ENCODE results near the gene PTPRK. TPM values are rescaled to one million over a fixed set of nuclear protein-coding genes. Genes with fewer than 3 reads are reported as not detected.

Gene PTPRK
- total and polyA plus RNA-seq, 2 of the 8 experiments (the other 6 are each of a cell fraction or from before 2014, with no cell fraction given): 11.4 to 47.3 TPM

GRCh38 chr6:128527375-128527774 lies 7.0 kb upstream of the PTPRK start:
- Histone ChIP-seq H2BK12ac (ENCODE audit: low read depth, low read length) (no peak overlapping the region), H2BK120ac (replicated peaks; ENCODE audit: low read depth, low read length) (no peak overlapping the region), H3K79me1 (ENCODE audit: low read depth, low read length) (no peaks in the 10 kb centered on the region), H3K36me3 (ENCODE audit: control insufficient read depth in 2 of 4, insufficient read depth in 4 of 4, low read length in 3 of 4) (no peaks in the 10 kb centered on the region), H3K79me2 (ENCODE audit: control insufficient read depth in 1 of 2, insufficient read depth in 2 of 2, low read length in 2 of 2) (no peaks in the 10 kb centered on the region), H3K18ac (ENCODE audit: extremely low read depth, low read length) (no peak overlapping the region), H4K91ac (replicated peaks; ENCODE audit: insufficient read length, low read length) (no peak overlapping the region), H2AK5ac (ENCODE audit: low read depth, low read length) (no peak overlapping the region), H3K4me3 (ENCODE audit: extremely low read depth in 1 of 4, insufficient read depth in 2 of 4, low read depth in 3 of 4, low read length in 4 of 4) (no peak overlapping the region), H3K56ac (replicated peaks; ENCODE audit: insufficient read length, low read depth, low read length) (no peak overlapping the region), H4K20me1 (replicated peaks in 1 of 2; ENCODE audit: control insufficient read depth in 1 of 2, insufficient read depth in 2 of 2, low read length in 2 of 2) (no peaks in the 10 kb centered on the region), H4K8ac (ENCODE audit: extremely low read depth, insufficient read depth, low read length) (no peak overlapping the region), H3K27ac (ENCODE audit: low read depth, low read length) (no peak overlapping the region), H3K23me2 (ENCODE audit: low read depth, low read length) (no peaks in the 10 kb centered on the region; the same call in 1 of the 2 replicates), H3K4ac (replicated peaks; ENCODE audit: insufficient read length, low read depth, low read length) (no peak overlapping the region), H3K9me3 (ENCODE audit: insufficient read depth in 2 of 2, low read depth in 1 of 2, low read length in 1 of 2) (no peaks in the 10 kb centered on the region), H4K5ac (ENCODE audit: insufficient read length, low read depth, low read length) (no peak overlapping the region), H3K27me3 (replicated peaks in 1 of 4; ENCODE audit: control insufficient read depth in 3 of 4, extremely low read depth in 1 of 4, insufficient read depth in 3 of 4, low read length in 3 of 4) (no peaks in the 10 kb centered on the region), H2BK5ac (ENCODE audit: low read depth, low read length) (no peak overlapping the region), H3K4me2 (ENCODE audit: insufficient read depth in 1 of 2, low read depth in 2 of 2, low read length in 2 of 2) (no peak overlapping the region), H2BK15ac (ENCODE audit: low read length) (no peak overlapping the region), H2BK20ac (ENCODE audit: low read length) (no peak overlapping the region), H3K9ac (replicated peaks in 1 of 4; ENCODE audit: extremely low read depth in 1 of 4, low read depth in 3 of 4, low read length in 3 of 4) (no peak overlapping the region), H3K4me1 (replicated peaks in 1 of 4; ENCODE audit: control insufficient read depth in 3 of 4, insufficient read depth in 4 of 4, low read length in 3 of 4) (peaks cover 0 to 2% (median 0%) of the 10 kb centered on the region in 4 experiments; a peak in 1 of 7 replicates), H3K14ac (ENCODE audit: insufficient read length) (no peak overlapping the region), H2AFZ (ENCODE audit: low read length) (no peak overlapping the region), H3K23ac (ENCODE audit: insufficient read length) (no peak overlapping the region)
- no peak for DNase-seq (ENCODE audit: low read depth in 1 of 2, low spot score in 2 of 2)
- POLR2A ChIA-PET (ENCODE audit: partially characterized antibody): no interaction called here
- WGBS, 2 experiments (ENCODE audit: extremely low coverage in 1 of 2, insufficient coverage in 1 of 2, insufficient read length in 1 of 2, insufficient replicate concordance in 2 of 2, low coverage in 1 of 2, low lambda C conversion rate in 2 of 2, missing lambda C conversion rate in 1 of 2): 75% methylated on average over 1 of the region's 1 CpG; no CpG with 5 or more reads in 1 of the 2 experiments
- FAIRE-seq: no peak
- CTCF ChIA-PET (ENCODE audit: partially characterized antibody): interaction anchor here (1.2 to 1.4 kb wide), 3 partner anchors 11 to 29 kb away, joined by 4 to 5 read pairs (median 5); no protein-coding TSS in a partner anchor
- no peak for TF ChIP-seq RFX5 (IDR thresholded peaks at IDR 0.05; ENCODE audit: borderline replicate concordance, low read depth, low read length)
- TF ChIP-seq RXRA (IDR thresholded peaks at IDR 0.05; ENCODE audit: insufficient read depth, low read depth, low read length): no peak
- TF ChIP-seq RAD21 (IDR thresholded peaks at IDR 0.05 in 1 of 2, conservative IDR thresholded peaks at IDR 0.05 in 1 of 2; ENCODE audit: low read depth in 2 of 2, low read length in 2 of 2): no peak
- TF ChIP-seq SP2 (IDR thresholded peaks at IDR 0.05; ENCODE audit: low read length): no peak
- TF ChIP-seq SUZ12 (IDR thresholded peaks at IDR 0.05; ENCODE audit: low read length): no peak
